ENCODE measurements around the gene WNT7B. TPM values are rescaled to one million over a fixed set of nuclear protein-coding genes. Genes with fewer than 3 reads are reported as not detected.

Gene WNT7B
- total and polyA plus RNA-seq, 10 of the 15 experiments (the other 5 are each of a cell fraction or from before 2014, with no cell fraction given): 0.12 TPM; not detected in 9

GRCh38 chr22:45997777-45998637 is 21.0 kb upstream of the WNT7B start (continued):
- no peak for TF ChIP-seq SMAD5 (IDR thresholded peaks at IDR 0.05; ENCODE audit: low read depth)
- no peak for TF ChIP-seq SREBF2 (IDR thresholded peaks at IDR 0.05; ENCODE audit: low read length)
- no peak for TF ChIP-seq ATF7 (IDR thresholded peaks at IDR 0.05; ENCODE audit: low read depth)
- no peak for TF ChIP-seq TCF12 (IDR thresholded peaks at IDR 0.05; ENCODE audit: low read depth, low read length)
- TF ChIP-seq HDGF (IDR thresholded peaks at IDR 0.05): no peak
- no peak for TF ChIP-seq DPF2 (IDR thresholded peaks at IDR 0.05)
- TF ChIP-seq ZNF217 (IDR thresholded peaks at IDR 0.05): no peak
- no peak for TF ChIP-seq SMC3 (IDR thresholded peaks at IDR 0.05; ENCODE audit: borderline replicate concordance, low read length)

- Histone ChIP-seq H3K27me3 (replicated peaks in 1 of 2; ENCODE audit: control insufficient read depth in 2 of 2, insufficient read depth in 2 of 2, low read length in 1 of 2) (no peaks in the 10 kb centered on the region), H3K4me1 (ENCODE audit: control insufficient read depth, insufficient read depth, low read length) (peaks cover 11% of the 10 kb centered on the region), H3K79me2 (ENCODE audit: control insufficient read depth, insufficient read depth, low read length) (no peaks in the 10 kb centered on the region), H3K36me3 (ENCODE audit: control insufficient read depth in 2 of 2, insufficient read depth in 2 of 2, low read length in 1 of 2) (no peaks in the 10 kb centered on the region), H2AFZ (ENCODE audit: control insufficient read depth, low read depth, low read length) (peak overlapping the region; percentile 19; the same call in 1 of the 2 replicates), H4K20me1 (ENCODE audit: control insufficient read depth, insufficient read depth) (no peaks in the 10 kb centered on the region), H3K4me3 (no peak overlapping the region), H3K4me2 (ENCODE audit: control insufficient read depth, insufficient read depth) (0 out of 2 replicates have a peak overlapping the region, but pooled peaks have one; percentile 22), H3K9ac (ENCODE audit: control insufficient read depth, insufficient read depth, low read length) (no peak overlapping the region), H3K9me3 (replicated peaks; ENCODE audit: control insufficient read depth, insufficient read depth, low read length) (no peaks in the 10 kb centered on the region), H3K27ac (ENCODE audit: control insufficient read depth, insufficient read depth) (no peak overlapping the region)
- intact Hi-C loops (cut with micrococcal nuclease; ENCODE audit: unreplicated experiment): loop anchor here (10.0 kb wide), 1 partner anchor 318 kb away; no protein-coding TSS in a partner anchor
- ChIA-PET POLR2A (no interaction called here), SMC1A (ENCODE audit: uncharacterized antibody, unreplicated experiment) (interaction anchor here (0.9 to 1.8 kb wide), 5 partner anchors 9 to 119 kb away, joined by 3 to 13 read pairs (median 3); no protein-coding TSS in a partner anchor), CTCF (interaction anchor here (0.8 to 3.4 kb wide), 6 partner anchors 8 to 120 kb away, joined by 3 to 29 read pairs (median 12); no protein-coding TSS in a partner anchor), RAD21 (ENCODE audit: unreplicated experiment) (interaction anchor here (1.0 to 2.8 kb wide), 5 partner anchors 10 to 120 kb away, joined by 3 to 33 read pairs (median 3); no protein-coding TSS in a partner anchor)
- DNase-seq (ENCODE audit: low read depth, low spot score): no peak
- no peak for FAIRE-seq
- no TSS peak for BruUV-seq (replicated peaks)
- 50% methylated on average over 13 of the region's 16 CpGs for WGBS (ENCODE audit: insufficient coverage, insufficient replicate concordance, low lambda C conversion rate, missing lambda C conversion rate)
- TF ChIP-seq POLR2A (IDR thresholded peaks at IDR 0.05; ENCODE audit: low read depth, low read length): peak; percentile 33; the same call in 1 of the 2 replicates
- no peak for TF ChIP-seq YY1 (IDR thresholded peaks at IDR 0.05; ENCODE audit: low read depth, low read length)
- TF ChIP-seq SIN3A (IDR thresholded peaks at IDR 0.05; ENCODE audit: low read depth, low read length): no peak
- peak; percentile 42 for ATAC-seq
- in situ Hi-C loops (cut with MboI): no loop called here
These were observed 20.3 kb upstream of the WNT7B start for GRCh38 chr22:45997077-45997776.
